ENCODE results near the gene VPS72.

VPS72 gene

GRCh38 chr1:151199873-151200581, 10.0 kb upstream of the VPS72 start:
- no peak overlapping the region for H2AFZ ChIP-seq (ENCODE audit: low read depth, low read length, severe bottlenecking)
- peak overlapping the region; percentile 68 for H3K27ac ChIP-seq (ENCODE audit: low read depth, low read length)
- peaks cover 12% of the 10 kb centered on the region for H4K20me1 ChIP-seq (ENCODE audit: low read depth, low read length)
- peak overlapping the region; percentile 77 for H3K4me3 ChIP-seq (ENCODE audit: insufficient read depth, low read length, poor library complexity, severe bottlenecking)
- H3K27me3 ChIP-seq (ENCODE audit: low read length): no peaks in the 10 kb centered on the region
- no peak for TF ChIP-seq CTCF (IDR thresholded peaks at IDR 0.05; ENCODE audit: insufficient read depth, low read length, poor library complexity, severe bottlenecking)
- no peak for TF ChIP-seq EZH2phosphoT487 (conservative IDR thresholded peaks at IDR 0.05; ENCODE audit: low read length)
- peaks cover 64% of the 10 kb centered on the region for H3K79me2 ChIP-seq (ENCODE audit: insufficient read depth, low read length)
- 0 out of 2 replicates have a peak, but pooled peaks cover 9% of the 10 kb centered on the region for H3K36me3 ChIP-seq (ENCODE audit: low read length)
- no peaks in the 10 kb centered on the region for H3K9me3 ChIP-seq (ENCODE audit: insufficient read depth, low read length)
- H3K9me2 ChIP-seq (replicated peaks; ENCODE audit: insufficient read depth, low read length): no peaks in the 10 kb centered on the region
- H3K4me2 ChIP-seq (ENCODE audit: low read depth, low read length, poor library complexity, severe bottlenecking): peak overlapping the region; percentile 92
- peaks cover 5% of the 10 kb centered on the region for H3F3A ChIP-seq (ENCODE audit: insufficient read depth)
- H3K9ac ChIP-seq (ENCODE audit: low read length): peak overlapping the region; percentile 84

DNA sequence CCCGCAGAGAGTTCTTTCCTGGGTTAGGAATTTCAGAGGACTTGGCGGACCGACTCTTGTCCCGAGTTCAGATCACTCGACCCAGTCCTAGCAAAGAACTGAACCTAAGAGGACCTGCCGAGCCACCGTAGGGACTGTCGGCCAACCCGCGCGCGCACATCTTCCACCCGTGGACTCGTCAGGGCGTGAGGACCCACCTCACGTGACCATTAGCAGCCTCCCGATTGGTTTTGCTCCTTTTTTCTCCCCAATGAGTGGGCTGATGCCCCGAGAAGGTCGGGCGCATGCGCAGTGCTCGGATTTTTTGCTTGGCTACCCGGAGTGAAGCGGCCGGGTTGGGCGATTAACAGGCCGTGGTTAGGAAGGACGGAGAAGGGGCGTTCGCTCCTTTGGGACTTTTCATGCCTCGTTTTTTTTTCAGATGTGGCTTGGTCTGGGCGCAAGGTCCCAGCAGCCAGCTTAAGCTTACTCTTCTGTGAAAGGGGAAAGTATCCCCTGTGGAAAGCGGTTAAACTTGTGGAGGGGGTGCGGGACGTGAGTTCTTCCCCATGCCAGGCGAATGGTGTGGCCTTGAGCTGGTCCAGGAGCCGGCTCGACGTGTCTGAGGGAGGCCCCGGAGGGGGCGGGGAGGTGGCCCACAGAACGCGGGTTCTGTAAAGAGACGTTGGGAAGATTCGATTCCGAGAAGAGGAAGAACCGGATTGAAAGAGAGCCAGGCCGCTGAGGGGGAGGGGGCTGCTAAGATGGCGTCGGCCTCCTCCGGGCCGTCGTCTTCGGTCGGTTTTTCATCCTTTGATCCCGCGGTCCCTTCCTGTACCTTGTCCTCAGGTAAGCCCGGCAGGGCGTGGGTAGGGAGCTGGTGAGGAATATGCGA, 8.5 kb upstream of the VPS72 start, which contains the start of gene PIP5K1A:
Gene PIP5K1A (plus strand): TSS at position 299 of the 874 bp plus-strand sequence. CDS start 445 bp downstream, at position 744.
- H3K4me3 ChIP-seq (ENCODE audit: insufficient read depth, low read length, poor library complexity, severe bottlenecking): peak within 1 kb of the TSS; percentile 77
- peak within 1 kb of the TSS; percentile 92 for H3K4me2 ChIP-seq (ENCODE audit: low read depth, low read length, poor library complexity, severe bottlenecking)
- 0 out of 2 replicates have a peak, but pooled peaks cover 6% of the 10 kb centered on the region for H4K20me1 ChIP-seq (ENCODE audit: low read depth, low read length)
- 0 out of 2 replicates have a peak, but pooled peaks cover 3% of the 10 kb centered on the region for H3K36me3 ChIP-seq (ENCODE audit: low read length)
- H3F3A ChIP-seq (ENCODE audit: insufficient read depth): peaks cover 8% of the 10 kb centered on the region
- H3K9me3 ChIP-seq (ENCODE audit: insufficient read depth, low read length): no peaks in the 10 kb centered on the region
- peak within 1 kb of the TSS; percentile 66 for H2AFZ ChIP-seq (ENCODE audit: low read depth, low read length, severe bottlenecking)
- no peaks in the 10 kb centered on the region for H3K9me2 ChIP-seq (replicated peaks; ENCODE audit: insufficient read depth, low read length)
- TF ChIP-seq CTCF (IDR thresholded peaks at IDR 0.05; ENCODE audit: insufficient read depth, low read length, poor library complexity, severe bottlenecking) (no peak), EZH2phosphoT487 (conservative IDR thresholded peaks at IDR 0.05; ENCODE audit: low read length) (no peak)
- no peaks in the 10 kb centered on the region for H3K27me3 ChIP-seq (ENCODE audit: low read length)
- H3K79me2 ChIP-seq (ENCODE audit: insufficient read depth, low read length): peaks cover 49% of the 10 kb centered on the region
- H3K9ac ChIP-seq (ENCODE audit: low read length): peak within 1 kb of the TSS; percentile 84
- H3K27ac ChIP-seq (ENCODE audit: low read depth, low read length): peak within 1 kb of the TSS; percentile 68

DNA sequence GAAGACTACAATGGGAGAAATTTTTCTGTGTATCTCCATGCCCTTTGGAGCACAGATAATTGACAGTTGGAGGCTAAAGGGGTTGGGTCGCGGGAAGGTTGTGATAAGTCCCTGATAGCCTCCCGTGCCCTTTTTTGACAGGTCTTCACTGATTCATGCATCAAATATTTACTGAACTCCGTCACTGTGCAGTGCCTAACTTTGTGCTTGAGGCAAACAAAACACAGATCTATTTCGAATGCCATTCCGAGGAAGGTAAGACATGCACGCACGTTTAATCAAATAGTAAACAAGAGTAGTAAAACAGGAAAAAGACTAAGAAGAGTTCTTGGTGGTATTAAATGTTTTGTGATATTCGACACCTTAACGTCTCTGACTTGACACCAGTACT, 7.9 kb upstream of the VPS72 start:
- H3K27me3 ChIP-seq (ENCODE audit: low read length): no peaks in the 10 kb centered on the region
- peak overlapping the region; percentile 92 for H3K4me2 ChIP-seq (ENCODE audit: low read depth, low read length, poor library complexity, severe bottlenecking)
- H3K27ac ChIP-seq (ENCODE audit: low read depth, low read length): peak overlapping the region; percentile 52
- peak overlapping the region; percentile 77 for H3K4me3 ChIP-seq (ENCODE audit: insufficient read depth, low read length, poor library complexity, severe bottlenecking)
- TF ChIP-seq CTCF (IDR thresholded peaks at IDR 0.05; ENCODE audit: insufficient read depth, low read length, poor library complexity, severe bottlenecking) (no peak), EZH2phosphoT487 (conservative IDR thresholded peaks at IDR 0.05; ENCODE audit: low read length) (no peak)
- no peaks in the 10 kb centered on the region for H3K9me3 ChIP-seq (ENCODE audit: insufficient read depth, low read length)
- no peaks in the 10 kb centered on the region for H3K9me2 ChIP-seq (replicated peaks; ENCODE audit: insufficient read depth, low read length)
- peak overlapping the region; percentile 66 for H2AFZ ChIP-seq (ENCODE audit: low read depth, low read length, severe bottlenecking)
- peaks cover 42% of the 10 kb centered on the region for H3K79me2 ChIP-seq (ENCODE audit: insufficient read depth, low read length)
- H4K20me1 ChIP-seq (ENCODE audit: low read depth, low read length): 0 out of 2 replicates have a peak, but pooled peaks cover 6% of the 10 kb centered on the region
- H3F3A ChIP-seq (ENCODE audit: insufficient read depth): peaks cover 13% of the 10 kb centered on the region
- H3K36me3 ChIP-seq (ENCODE audit: low read length): 0 out of 2 replicates have a peak, but pooled peaks cover 3% of the 10 kb centered on the region
- peak overlapping the region; percentile 84 for H3K9ac ChIP-seq (ENCODE audit: low read length)

Data from SU-DHL-6 (cell line).